Psoas muscle (tissue), 8 donors: ENCODE data around the gene WWOX. TPM values are rescaled to one million over a fixed set of nuclear protein-coding genes. Genes with fewer than 3 reads are reported as not detected.

ENCODE experiments used
- ATAC-seq, 4 donors: fragments of 200-7000 bp; cut with Tn5 transposase; one replicate each; pipeline ENCODE4 v1.9.1; 2020; ENCODE audit warnings: moderate library complexity in 3 of 4, mild to moderate bottlenecking in 2 of 4
- DNase-seq, 2 donors: peaks; one replicate each; pipeline ENCODE4 v3.0.0-alpha.2; 2020
- H3K27ac ChIP-seq: fragments of 200-600 bp; one replicate; pipeline ENCODE4 v1.8.0; 2022
- H3K27me3 ChIP-seq, 3 donors: fragments of 200-600 bp in 1 of 3; one replicate each; pipeline versions ENCODE4 v1.6.1 to v1.8.0; 2013 to 2022; ENCODE audit warnings: low read length in 2 of 3, mild to moderate bottlenecking in 2 of 3, moderate library complexity in 1 of 3; ENCODE audit not compliant: insufficient read depth in 3 of 3
- H3K36me3 ChIP-seq, 2 donors: fragments of 200-600 bp in 1 of 2; one replicate each; pipeline versions ENCODE4 v1.6.1 to v1.8.0; 2013 to 2022; ENCODE audit warnings: low read depth in 1 of 2, mild to moderate bottlenecking in 1 of 2, moderate library complexity in 1 of 2; ENCODE audit not compliant: insufficient read depth in 1 of 2
- H3K4me1 ChIP-seq: fragments of 200-600 bp; one replicate; pipeline ENCODE4 v1.8.0; 2022
- H3K4me3 ChIP-seq: fragments of 200-600 bp; one replicate; pipeline ENCODE4 v1.8.0; 2022; ENCODE audit warnings: mild to moderate bottlenecking
- H3K9me3 ChIP-seq: fragments of 200-600 bp; one replicate; pipeline ENCODE4 v1.8.0; 2022
- CTCF ChIP-seq: fragments of 200-600 bp; IDR thresholded peaks from one replicate; pipeline ENCODE4 v1.8.0; 2022; ENCODE audit warnings: antibody characterized with exemption
- WGBS, 3 donors: extraction: QIAGEN DNeasy Blood & Tissue Kit; methylation state at CpG; one replicate each; pipeline versions ENCODE4 v1.1.6 to v1.1.7; 2013; 5-methylcytosine and 5-hydroxymethylcytosine counted together
- intact Hi-C, 2 donors: fragments of 100-400 bp; cut with DNase I; formaldehyde crosslinking; loops; one replicate each; pipeline versions ENCODE4 v1.11.0 to v1.14.2; 2022
- polyA plus RNA-seq, 3 donors: library from polyadenylated mRNA; stranded (reverse); fragments of 200-250 nt; gene quantifications; one replicate each; pipeline ENCODE4 v1.2.3, GENCODE V29; 2013
- total RNA-seq, 4 donors: library from RNA; stranded (reverse); fragmentation: NEBNext Ultra II Directional in 2 of 4; extraction: Animal tissue kit (Norgen Biotek cat#: 25700) in 2 of 4; gene quantifications; one replicate each; pipeline versions ENCODE4 v1.2.1 to v1.2.4, GENCODE V29; 2021 to 2023
- donor health status: healthy with polysubstance abuse.
- donor health status: DM: no; HTN: no; CAD: no; lungs with moderate emphysema.
- donor health status: Bipolar disorder and iron deficiency.
- donor health status: healthy.
- donor health status: DM: yes; HTN: yes; CAD: no.
- donor health status: DM: no; HTN: no; CAD: no.
- donor health status: DM: no; HTN: no; CAD: no.
- donor health status: DM: yes; HTN: yes; CAD: no.

Gene WWOX
- total and polyA plus RNA-seq, 7 donors = 3.1 to 6.6 (median 5.0) TPM

GRCh38 chr16:79096246-79096645 lies 996.8 kb downstream of the WWOX start:
- intact Hi-C loops = no loop called here
- no peak for ATAC-seq

GRCh38 chr16:79097166-79097565 lies 997.7 kb downstream of the WWOX start:
- H3K4me3 ChIP-seq = no peak overlapping the region
- no peaks in the 10 kb centered on the region for H3K9me3 ChIP-seq
- intact Hi-C loops = no loop called here
- TF ChIP-seq CTCF = no peak
- no peaks in the 10 kb centered on the region for H3K36me3 ChIP-seq
- DNase-seq (no peak), ATAC-seq (no peak)
- H3K27me3 ChIP-seq = peaks cover 0 to 2% (median 0%) of the 10 kb centered on the region in 3 donors
- H3K4me1 ChIP-seq = no peaks in the 10 kb centered on the region
- no peak overlapping the region for H3K27ac ChIP-seq
- WGBS, 3 donors = 65 to 72% (median 69%) methylated on average over 7 of the region's 7 CpGs

More at GRCh38 chr16:79096246-79096645, 996.8 kb downstream of the WWOX start:
- WGBS, 3 donors = 85 to 92% (median 86%) methylated on average over 7 of the region's 7 CpGs
- no peak for TF ChIP-seq CTCF
- no peak for DNase-seq
- Histone ChIP-seq H3K9me3 (no peaks in the 10 kb centered on the region), H3K36me3 (no peaks in the 10 kb centered on the region), H3K27ac (no peak overlapping the region), H3K4me3 (no peak overlapping the region), H3K4me1 (no peaks in the 10 kb centered on the region), H3K27me3 (peaks cover 0 to 2% (median 0%) of the 10 kb centered on the region in 3 donors)

- H3K27ac ChIP-seq = no peak overlapping the region
- intact Hi-C loops = no loop called here
- ATAC-seq = no peak
- no peaks in the 10 kb centered on the region for H3K9me3 ChIP-seq
- WGBS, 3 donors = 90 to 95% (median 95%) methylated on average over 7 of the region's 7 CpGs
- DNase-seq = no peak
- TF ChIP-seq CTCF = no peak
- no peak overlapping the region for H3K4me3 ChIP-seq
- H3K36me3 ChIP-seq = no peaks in the 10 kb centered on the region
- peaks cover 0 to 2% (median 0%) of the 10 kb centered on the region in 3 donors for H3K27me3 ChIP-seq
- no peaks in the 10 kb centered on the region for H3K4me1 ChIP-seq
These were observed 998.3 kb downstream of the WWOX start for GRCh38 chr16:79097771-79098170.

GRCh38 chr16:79098907-79099306 lies 999.5 kb downstream of the WWOX start:
- 83 to 91% (median 85%) methylated on average over 3 of the region's 3 CpGs for WGBS, 3 donors
- DNase-seq (no peak), ATAC-seq (no peak)
- Histone ChIP-seq H3K27ac (no peak overlapping the region), H3K4me3 (no peak overlapping the region), H3K27me3 (peaks cover 0 to 2% (median 0%) of the 10 kb centered on the region in 3 donors), H3K36me3 (no peaks in the 10 kb centered on the region), H3K9me3 (no peaks in the 10 kb centered on the region), H3K4me1 (no peaks in the 10 kb centered on the region)
- intact Hi-C loops = no loop called here
- no peak for TF ChIP-seq CTCF

- Histone ChIP-seq H3K27me3 (peaks cover 0 to 2% (median 0%) of the 10 kb centered on the region in 3 donors), H3K4me1 (no peaks in the 10 kb centered on the region), H3K9me3 (no peaks in the 10 kb centered on the region), H3K4me3 (no peak overlapping the region), H3K36me3 (no peaks in the 10 kb centered on the region), H3K27ac (no peak overlapping the region)
- intact Hi-C loops = no loop called here
- TF ChIP-seq CTCF = no peak
- WGBS, 3 donors = 83 to 86% (median 84%) methylated on average over 2 of the region's 2 CpGs
- ATAC-seq = no peak
- DNase-seq = no peak
These were observed 1000.3 kb downstream of the WWOX start for GRCh38 chr16:79099716-79100115.
